Activated B cell treated with CpG ODN at 0.5 μM for 24 hours (primary cell): ENCODE measurements around the gene SYTL4. TPM values are rescaled to one million over a fixed set of nuclear protein-coding genes. Genes with fewer than 3 reads are reported as not detected.

Experiments used
- ATAC-seq: fragments of 200-7000 bp; cut with Tn5 transposase; one replicate; pipeline ENCODE4 v1.10.0; 2021; ENCODE audit warnings: low read depth, mild to moderate bottlenecking, moderate library complexity
- CTCF ChIA-PET: fragments of 350-600 bp; sonication (Branson Sonifier 250); formaldehyde crosslinking; loops from one replicate; lab custom pipeline; 2021; ENCODE audit warnings: antibody characterized with exemption; lab: Charles Lee
- POLR2A ChIA-PET: fragments of 350-600 bp; sonication (Branson Sonifier 250); formaldehyde crosslinking; loops from one replicate; lab custom pipeline; 2021; ENCODE audit warnings: antibody characterized with exemption; lab: Charles Lee
- DNase-seq: peaks from one replicate; pipeline ENCODE4 v3.0.0; 2022
- H3K27ac Mint-ChIP-seq: one replicate; pipeline ENCODE4 v1.8.0; 2020; ENCODE audit warnings: mixed read lengths
- H3K27me3 Mint-ChIP-seq: one replicate; pipeline ENCODE4 v1.8.0; 2021; ENCODE audit warnings: mixed read lengths
- H3K36me3 Mint-ChIP-seq: one replicate; pipeline ENCODE4 v1.8.0; 2021; ENCODE audit warnings: low read depth, mixed read lengths
- H3K4me1 Mint-ChIP-seq: one replicate; pipeline ENCODE4 v1.8.0; 2021; ENCODE audit warnings: mixed read lengths
- H3K4me3 Mint-ChIP-seq: one replicate; pipeline ENCODE4 v1.8.0; 2020; ENCODE audit warnings: mild to moderate bottlenecking, mixed read lengths
- H3K9me3 Mint-ChIP-seq: one replicate; pipeline ENCODE4 v1.8.0; 2020; ENCODE audit warnings: mixed read lengths
- CTCF ChIP-seq: fragments of 200-600 bp; IDR thresholded peaks from one replicate; pipeline ENCODE4 v1.8.0; 2022; ENCODE audit warnings: antibody characterized with exemption, mild to moderate bottlenecking
- intact Hi-C: fragments of 100-400 bp; cut with micrococcal nuclease; formaldehyde crosslinking; loops from one replicate; pipeline ENCODE4 v1.15.1; 2024
- total RNA-seq: library from RNA; stranded (reverse); gene quantifications from 2 replicates; pipeline ENCODE4 v1.2.3, GENCODE V29; 2022

SYTL4 gene
- total RNA-seq, 1 donor from 2014 or later, result 0.20 TPM

DNA sequence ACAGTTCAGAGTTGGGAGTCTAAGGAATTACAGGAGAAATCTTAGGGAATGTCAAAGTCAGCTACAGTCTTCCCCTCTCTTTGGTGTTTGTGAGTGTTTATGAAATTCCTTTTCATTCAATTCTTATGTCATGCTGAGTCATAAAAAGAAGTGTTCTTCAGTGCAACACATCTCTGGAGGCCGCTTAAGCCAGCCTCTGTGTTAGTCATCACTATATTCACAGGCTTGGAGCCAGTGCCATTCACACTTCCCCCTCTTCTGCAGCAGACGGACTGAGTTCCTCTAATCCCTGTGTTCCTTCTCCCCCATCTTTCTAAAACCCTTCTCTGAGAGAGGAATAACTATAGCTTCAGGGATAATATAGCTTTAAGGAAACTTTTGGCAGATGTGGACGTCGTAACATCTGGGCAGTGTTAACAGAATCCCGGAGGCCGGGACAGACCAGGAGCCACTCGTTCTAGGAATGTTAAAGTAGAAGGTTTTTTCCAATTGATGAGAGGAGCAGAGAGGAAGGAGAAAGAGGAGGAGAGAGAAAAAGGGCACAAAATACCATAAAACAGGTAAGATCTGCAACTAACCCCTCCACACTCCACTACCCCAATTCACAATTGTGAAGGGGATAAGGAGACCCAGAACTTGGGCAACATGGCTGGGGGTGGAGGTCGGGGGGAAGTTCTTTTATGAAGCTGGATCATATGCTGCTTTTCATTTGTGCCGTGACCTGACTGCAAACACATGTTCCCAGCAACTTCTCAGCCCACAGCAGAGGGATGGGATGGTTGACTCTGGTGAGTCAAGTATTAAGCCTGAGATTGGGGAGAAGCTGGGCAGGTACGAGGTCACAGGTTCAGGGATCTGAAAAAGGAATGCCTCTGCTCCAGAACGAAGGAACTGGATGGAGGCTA, 87.7 kb downstream of the SYTL4 start, which contains the start of gene SRPX2:
Gene SRPX2 (plus strand): TSS at position 244 of the 905 bp plus-strand sequence. CDS start 2,124 bp downstream, outside the sequence.
- H3K27ac Mint-ChIP-seq, result no peak within 1 kb of the TSS
- no peak within 1 kb of the TSS for H3K4me3 Mint-ChIP-seq
- DNase-seq (no peak), ATAC-seq (no peak)
- no peak for TF ChIP-seq CTCF
- no peaks in the 10 kb centered on the region for H3K36me3 Mint-ChIP-seq
- intact Hi-C loops, result no loop called here
- peaks cover 35% of the 10 kb centered on the region for H3K27me3 Mint-ChIP-seq
- POLR2A ChIA-PET, result no interaction called here
- CTCF ChIA-PET, result no interaction called here
- H3K4me1 Mint-ChIP-seq, result no peaks in the 10 kb centered on the region
- no peaks in the 10 kb centered on the region for H3K9me3 Mint-ChIP-seq

GRCh38 chrX:100643212-100643611, 88.7 kb downstream of the SYTL4 start:
- H3K4me3 Mint-ChIP-seq, result no peak overlapping the region
- ATAC-seq (no peak), DNase-seq (no peak)
- no peak overlapping the region for H3K27ac Mint-ChIP-seq
- no peaks in the 10 kb centered on the region for H3K4me1 Mint-ChIP-seq
- no peaks in the 10 kb centered on the region for H3K36me3 Mint-ChIP-seq
- H3K9me3 Mint-ChIP-seq, result no peaks in the 10 kb centered on the region
- TF ChIP-seq CTCF, result no peak
- POLR2A ChIA-PET, result no interaction called here
- H3K27me3 Mint-ChIP-seq, result peaks cover 37% of the 10 kb centered on the region
- intact Hi-C loops, result no loop called here
- CTCF ChIA-PET, result no interaction called here

- ChIA-PET CTCF (interaction anchor here (1.0 kb wide), 1 partner anchor 11 kb away, joined by 3 read pairs; no protein-coding TSS in a partner anchor), POLR2A (no interaction called here)
- DNase-seq (no peak), ATAC-seq (no peak)
- Mint-ChIP-seq H3K4me1 (no peaks in the 10 kb centered on the region), H3K27ac (no peak overlapping the region), H3K9me3 (no peaks in the 10 kb centered on the region), H3K36me3 (no peaks in the 10 kb centered on the region), H3K27me3 (peaks cover 37% of the 10 kb centered on the region), H3K4me3 (no peak overlapping the region)
- no peak for TF ChIP-seq CTCF
- intact Hi-C loops, result no loop called here
Measured at GRCh38 chrX:100642290-100642689, 89.6 kb downstream of the SYTL4 start.

DNA sequence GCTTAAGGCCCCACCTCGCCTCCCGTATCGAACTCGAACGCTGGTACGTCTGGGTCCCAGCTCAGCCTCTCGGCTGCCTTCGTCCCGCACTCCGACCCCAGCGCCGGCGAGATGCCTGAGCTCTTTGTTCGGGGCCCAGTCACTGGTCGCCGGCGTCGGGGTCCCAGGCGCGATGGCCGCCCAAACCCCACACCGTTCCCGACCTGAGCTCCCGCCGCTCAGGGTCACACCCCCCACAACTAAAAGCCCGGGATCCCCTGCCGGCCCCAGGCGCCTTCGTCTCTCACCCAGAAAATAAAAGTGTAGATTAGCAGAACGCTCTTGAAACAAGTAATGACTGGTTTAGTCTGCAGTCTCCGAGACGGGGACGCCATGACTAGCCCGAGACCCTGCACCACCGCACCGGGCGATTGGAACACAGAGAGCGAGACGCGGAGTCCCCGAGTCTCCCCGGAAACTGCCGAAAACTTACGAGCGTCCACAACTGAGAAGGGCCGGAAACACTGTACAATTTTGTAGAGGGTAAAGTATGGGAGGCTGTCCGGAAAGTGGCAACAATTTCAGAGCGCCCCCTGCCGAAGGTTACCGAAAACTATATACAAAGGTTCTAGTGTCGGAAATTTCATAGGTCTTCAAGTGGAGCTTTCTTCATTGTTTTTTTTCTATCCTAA, 95.5 kb downstream of the SYTL4 start, which contains the start of gene TSPAN6:
Gene TSPAN6 (minus strand): TSS at position 486 of the 671 bp plus-strand sequence. CDS start 112 bp downstream, at position 374.
- DNase-seq (peak; percentile 46), ATAC-seq (peak; percentile 99)
- intact Hi-C loops, result loop anchor here (1.0 kb wide), 3 partner anchors 10 to 124 kb away; no protein-coding TSS in a partner anchor
- Mint-ChIP-seq H3K9me3 (no peaks in the 10 kb centered on the region), H3K4me1 (peaks cover 8% of the 10 kb centered on the region), H3K27me3 (peaks cover 10% of the 10 kb centered on the region), H3K4me3 (peak within 1 kb of the TSS; percentile 85), H3K36me3 (no peaks in the 10 kb centered on the region), H3K27ac (no peak within 1 kb of the TSS)
- TF ChIP-seq CTCF, result no peak
- ChIA-PET CTCF (interaction anchor here (2.5 to 3.4 kb wide), 2 partner anchors 22 to 124 kb away, joined by 16 to 22 read pairs; no protein-coding TSS in a partner anchor), POLR2A (no interaction called here)

GRCh38 chrX:100635989-100636320, 96.0 kb downstream of the SYTL4 start:
- POLR2A ChIA-PET, result no interaction called here
- Mint-ChIP-seq H3K27ac (no peak overlapping the region), H3K27me3 (peaks cover 9% of the 10 kb centered on the region), H3K9me3 (no peaks in the 10 kb centered on the region), H3K4me3 (peak overlapping the region; percentile 85), H3K36me3 (no peaks in the 10 kb centered on the region), H3K4me1 (peaks cover 8% of the 10 kb centered on the region)
- no peak for TF ChIP-seq CTCF
- intact Hi-C loops, result loop anchor here (1.0 kb wide), 3 partner anchors 10 to 124 kb away; no protein-coding TSS in a partner anchor
- CTCF ChIA-PET, result interaction anchor here (2.5 to 3.4 kb wide), 2 partner anchors 21 to 123 kb away, joined by 16 to 22 read pairs; no protein-coding TSS in a partner anchor
- ATAC-seq (no peak), DNase-seq (no peak)
